CD14-positive monocyte (primary cell): ENCODE data around the gene USP48. TPM values are rescaled to one million over a fixed set of nuclear protein-coding genes. Genes with fewer than 3 reads are reported as not detected.
A peak's percentile ranks its signal among the peaks of the same experiment; 100 is the strongest.

Source experiments
- DNase-seq, 3 donors: peaks; one replicate each; pipeline ENCODE4 v3.0.0-alpha.2; 2011 to 2022
- H2AFZ ChIP-seq: 2 replicates; pipeline ENCODE4 v1.6.0; 2012; ENCODE audit warnings: mild to moderate bottlenecking, low read depth, low read length, inconsistent platforms; ENCODE audit not compliant: insufficient read depth, poor library complexity, severe bottlenecking
- H3K27ac ChIP-seq, 2 donors: 1 replicate in 1 of 2; 2 replicates in 1 of 2; pipeline ENCODE4 v1.5.1; 2012 to 2013; ENCODE audit warnings: low read length in 2 of 2, control low read depth in 1 of 2, inconsistent platforms in 1 of 2, low read depth in 1 of 2, mild to moderate bottlenecking in 1 of 2
- H3K27me3 ChIP-seq, 2 donors: one replicate each; pipeline versions ENCODE4 v1.6.0 to v1.6.1; 2011 to 2013; ENCODE audit warnings: low read length in 2 of 2; ENCODE audit not compliant: control insufficient read depth in 2 of 2, insufficient read depth in 2 of 2
- H3K36me3 ChIP-seq, 2 donors: replicated peaks in 1 of 2; 1 replicate in 1 of 2; 2 replicates in 1 of 2; pipeline versions ENCODE4 v1.5.1 to v1.6.1; 2012 to 2013; ENCODE audit warnings: low read length in 2 of 2, control low read depth in 1 of 2, inconsistent platforms in 1 of 2, mild to moderate bottlenecking in 1 of 2; ENCODE audit not compliant: insufficient read depth in 2 of 2, control insufficient read depth in 1 of 2
- H3K4me1 ChIP-seq, 2 donors: 1 replicate in 1 of 2; 2 replicates in 1 of 2; pipeline versions ENCODE4 v1.5.1 to v1.6.1; 2012 to 2013; ENCODE audit warnings: low read length in 2 of 2, control low read depth in 1 of 2, inconsistent platforms in 1 of 2, mild to moderate bottlenecking in 1 of 2, moderate library complexity in 1 of 2; ENCODE audit not compliant: insufficient read depth in 2 of 2, control insufficient read depth in 1 of 2
- H3K4me2 ChIP-seq: replicated peaks from 2 replicates; pipeline ENCODE3; 2012; ENCODE audit warnings: low read length, moderate library complexity, mild to moderate bottlenecking; ENCODE audit not compliant: poor library complexity, severe bottlenecking; ENCODE audit errors: extremely low read depth
- H3K4me3 ChIP-seq, 3 experiments: fragments of 200-600 bp in 1 of 3; sonication (generic) in 1 of 3; replicated peaks in 1 of 3; 1 replicate in 2 of 3; 2 replicates in 1 of 3; pipeline ENCODE4 v1.5.1; 2011 to 2013; ENCODE audit warnings: low read length in 3 of 3, mild to moderate bottlenecking in 3 of 3, control low read depth in 2 of 3, low read depth in 2 of 3, inconsistent platforms in 1 of 3, moderate library complexity in 1 of 3
- H3K79me2 ChIP-seq: 2 replicates; pipeline ENCODE4 v1.6.0; 2012; ENCODE audit warnings: mild to moderate bottlenecking, control low read depth, inconsistent platforms, low read length, moderate library complexity; ENCODE audit not compliant: insufficient read depth
- H3K9ac ChIP-seq: 2 replicates; pipeline ENCODE4 v1.6.0; 2017; ENCODE audit warnings: low read length, mild to moderate bottlenecking; ENCODE audit not compliant: insufficient read depth, poor library complexity, severe bottlenecking
- H3K9me3 ChIP-seq, 2 donors: replicated peaks in 1 of 2; 1 replicate in 1 of 2; 2 replicates in 1 of 2; pipeline versions ENCODE4 v1.5.1 to v1.6.1; 2012 to 2013; ENCODE audit warnings: low read length in 2 of 2, control low read depth in 1 of 2; ENCODE audit not compliant: control insufficient read depth in 1 of 2, insufficient read depth in 1 of 2
- H4K20me1 ChIP-seq: 2 replicates; pipeline ENCODE4 v1.6.0; 2012; ENCODE audit warnings: mild to moderate bottlenecking, low read length, control low read depth, moderate library complexity; ENCODE audit not compliant: insufficient read depth
- H3K27ac Mint-ChIP-seq, 7 donors: one replicate each; pipeline ENCODE4 v1.8.0; 2020; ENCODE audit warnings: mild to moderate bottlenecking in 7 of 7, mixed read lengths in 7 of 7, moderate library complexity in 6 of 7, inconsistent platforms in 2 of 7
- H3K27me3 Mint-ChIP-seq, 3 donors: one replicate each; pipeline ENCODE4 v1.8.0; 2021 to 2022; ENCODE audit warnings: low read depth in 3 of 3, mild to moderate bottlenecking in 3 of 3, mixed read lengths in 3 of 3, moderate library complexity in 3 of 3, inconsistent platforms in 1 of 3
- H3K36me3 Mint-ChIP-seq, 2 donors: one replicate each; pipeline ENCODE4 v1.8.0; 2020; ENCODE audit warnings: mixed read lengths in 2 of 2, inconsistent platforms in 1 of 2, mild to moderate bottlenecking in 1 of 2
- H3K4me1 Mint-ChIP-seq: one replicate; pipeline ENCODE4 v1.8.0; 2020; ENCODE audit warnings: mild to moderate bottlenecking, mixed read lengths
- H3K4me3 Mint-ChIP-seq, 2 donors: one replicate each; pipeline ENCODE4 v1.8.0; 2020; ENCODE audit warnings: mild to moderate bottlenecking in 2 of 2, mixed read lengths in 2 of 2, moderate library complexity in 1 of 2
- H3K9me3 Mint-ChIP-seq, 7 donors: one replicate each; pipeline ENCODE4 v1.8.0; 2020 to 2022; ENCODE audit warnings: mixed read lengths in 7 of 7, mild to moderate bottlenecking in 6 of 7, moderate library complexity in 6 of 7, inconsistent platforms in 2 of 7
- WGBS: methylation state at CpG from one replicate; pipeline ENCODE4 v1.1.5; 2013; ENCODE audit warnings: missing lambda C conversion rate; ENCODE audit not compliant: insufficient coverage; 5-methylcytosine and 5-hydroxymethylcytosine counted together
- intact Hi-C, 2 donors: fragments of 100-400 bp; cut with micrococcal nuclease; formaldehyde crosslinking; loops; one replicate each; pipeline versions ENCODE4 v1.15.0 to v1.15.1; 2023
- polyA plus RNA-seq, 3 donors: library from polyadenylated mRNA; depleted of rRNA in 1 of 3; unstranded in 2 of 3; stranded (reverse) in 1 of 3; fragments of 300-500 nt in 2 of 3; fragments of >200 nt in 1 of 3; fragmentation: Illumina TruSeq in 2 of 3; gene quantifications; 1 replicate in 2 of 3; 2 replicates in 1 of 3; pipeline ENCODE4 v1.2.3, GENCODE V29; 2012 to 2021
- TF ChIP-seq, protein P1 (sequence below): fragments of 200-600 bp; IDR thresholded peaks from one replicate; pipeline ENCODE4 v1.8.0; 2022; ENCODE audit warnings: antibody characterized with exemption, mild to moderate bottlenecking

The USP48 gene
- polyA plus RNA-seq, 3 donors: 26.5 to 40.2 (median 34.3) TPM

DNA sequence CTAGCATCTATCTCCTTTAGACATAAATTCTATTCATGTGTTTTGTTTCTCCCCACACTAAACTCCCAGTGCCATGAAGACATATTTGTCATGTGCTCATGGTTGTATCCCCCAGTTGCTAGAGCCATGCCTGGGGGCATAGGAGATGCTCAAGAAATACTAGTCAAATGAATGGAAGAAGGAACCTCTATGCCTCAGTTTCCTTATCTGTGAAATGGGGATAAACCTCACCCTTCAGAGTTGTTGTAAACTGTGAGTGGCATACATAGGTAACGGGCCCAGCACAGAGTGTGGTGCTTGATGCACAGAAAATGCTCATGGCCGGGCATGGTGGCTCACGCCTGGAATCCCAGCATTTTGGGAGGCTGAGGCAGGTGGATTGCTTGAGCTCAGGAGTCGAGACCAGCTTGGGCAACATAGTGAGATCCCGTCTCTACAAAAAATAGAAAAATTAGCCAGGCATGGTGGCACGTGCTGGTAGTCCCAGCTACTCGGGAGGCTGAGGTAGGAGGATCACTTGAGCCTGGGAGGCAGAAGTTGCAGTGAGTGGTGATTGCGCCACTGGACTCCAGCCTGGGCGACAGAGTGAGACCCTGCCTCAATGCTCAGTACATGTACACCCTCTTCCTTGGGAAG is 37.8 kb upstream of the USP48 start:
- Histone ChIP-seq H3K4me1 (peaks cover 25 to 26% of the 10 kb centered on the region in 2 donors), H3K9ac (no peak overlapping the region), H2AFZ (no peak overlapping the region), H3K27me3 (no peaks in the 10 kb centered on the region), H4K20me1 (no peaks in the 10 kb centered on the region), H3K79me2 (no peaks in the 10 kb centered on the region), H3K4me3 (no peak overlapping the region), H3K9me3 (no peaks in the 10 kb centered on the region), H3K36me3 (no peaks in the 10 kb centered on the region), H3K4me2 (no peak overlapping the region), H3K27ac (no peak overlapping the region)
- intact Hi-C loops: no loop called here
- Mint-ChIP-seq H3K9me3 (no peaks in the 10 kb centered on the region), H3K4me1 (peaks cover 25% of the 10 kb centered on the region), H3K27ac (peak overlapping the region in 1 of 7 donors; percentile 68), H3K36me3 (peaks cover 0 to 3% of the 10 kb centered on the region in 2 donors), H3K27me3 (peaks cover 2 to 7% (median 2%) of the 10 kb centered on the region in 3 donors), H3K4me3 (no peak overlapping the region)
- TF ChIP-seq, protein P1, sequence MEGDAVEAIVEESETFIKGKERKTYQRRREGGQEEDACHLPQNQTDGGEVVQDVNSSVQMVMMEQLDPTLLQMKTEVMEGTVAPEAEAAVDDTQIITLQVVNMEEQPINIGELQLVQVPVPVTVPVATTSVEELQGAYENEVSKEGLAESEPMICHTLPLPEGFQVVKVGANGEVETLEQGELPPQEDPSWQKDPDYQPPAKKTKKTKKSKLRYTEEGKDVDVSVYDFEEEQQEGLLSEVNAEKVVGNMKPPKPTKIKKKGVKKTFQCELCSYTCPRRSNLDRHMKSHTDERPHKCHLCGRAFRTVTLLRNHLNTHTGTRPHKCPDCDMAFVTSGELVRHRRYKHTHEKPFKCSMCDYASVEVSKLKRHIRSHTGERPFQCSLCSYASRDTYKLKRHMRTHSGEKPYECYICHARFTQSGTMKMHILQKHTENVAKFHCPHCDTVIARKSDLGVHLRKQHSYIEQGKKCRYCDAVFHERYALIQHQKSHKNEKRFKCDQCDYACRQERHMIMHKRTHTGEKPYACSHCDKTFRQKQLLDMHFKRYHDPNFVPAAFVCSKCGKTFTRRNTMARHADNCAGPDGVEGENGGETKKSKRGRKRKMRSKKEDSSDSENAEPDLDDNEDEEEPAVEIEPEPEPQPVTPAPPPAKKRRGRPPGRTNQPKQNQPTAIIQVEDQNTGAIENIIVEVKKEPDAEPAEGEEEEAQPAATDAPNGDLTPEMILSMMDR: no peak
- DNase-seq: no peak
- 100% methylated on average over 7 of the region's 9 CpGs for whole genome bisulfite sequencing

DNA sequence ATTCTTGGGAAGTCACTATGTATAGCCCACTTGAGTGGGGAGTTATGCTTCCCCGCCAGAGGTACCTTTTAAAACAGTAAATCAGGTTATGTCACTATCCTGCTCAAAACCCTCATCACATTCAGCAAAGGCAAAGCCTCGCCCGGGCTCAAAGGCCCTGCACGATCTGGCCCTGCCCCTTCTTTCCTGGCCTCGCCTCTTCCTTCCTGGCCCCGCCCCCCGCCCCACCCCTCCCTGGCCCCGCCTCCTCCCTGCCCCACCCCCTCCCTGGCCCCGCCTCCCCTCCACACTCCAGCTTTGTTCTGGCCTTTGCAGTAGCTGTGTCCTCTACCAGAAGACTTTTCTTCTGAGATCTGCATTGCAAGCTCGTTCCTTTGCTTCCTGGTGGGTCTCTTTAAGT is 35.7 kb upstream of the USP48 start:
- Histone ChIP-seq H3K27me3 (no peaks in the 10 kb centered on the region), H3K4me2 (no peak overlapping the region), H3K79me2 (no peaks in the 10 kb centered on the region), H3K4me3 (peak overlapping the region in 1 of 3 experiments; percentile 20), H2AFZ (no peak overlapping the region), H3K9me3 (no peaks in the 10 kb centered on the region), H3K27ac (no peak overlapping the region), H3K36me3 (no peaks in the 10 kb centered on the region), H3K4me1 (peaks cover 33 to 41% of the 10 kb centered on the region in 2 donors), H3K9ac (no peak overlapping the region), H4K20me1 (no peaks in the 10 kb centered on the region)
- no peak overlapping the region for H3K27ac Mint-ChIP-seq
- H3K27me3 Mint-ChIP-seq: peaks cover 2 to 10% (median 6%) of the 10 kb centered on the region in 3 donors
- peaks cover 35% of the 10 kb centered on the region for H3K4me1 Mint-ChIP-seq
- TF ChIP-seq, protein P1: no peak
- no peaks in the 10 kb centered on the region for H3K9me3 Mint-ChIP-seq
- intact Hi-C loops: loop anchor here (5.0 to 10.0 kb wide), 3 partner anchors 36 to 119 kb away; partner anchors contain the start of genes HSPG2 (in 2 of the 2) and USP48 (in 1 of the 2)
- peaks cover 0 to 3% of the 10 kb centered on the region in 2 donors for H3K36me3 Mint-ChIP-seq
- DNase-seq: peak; percentile 37 to 53 (median 46)
- WGBS: no CpG with 5 or more reads among the region's 10 CpGs
- peak overlapping the region in 1 of 2 donors; percentile 71 for H3K4me3 Mint-ChIP-seq
